Activated effector memory CD4-positive, alpha-beta T cell treated with Interleukin-2 at 50 U/mL for 16 hours (primary cell): ENCODE data around the gene HERC6.
"Not testable (repeated sequence)": the region's sequence is repeated elsewhere in the genome, so short reads cannot be mapped to it uniquely, and the experiment has no call there.

Experiments
- DNase-seq: peaks from one replicate; pipeline ENCODE4 v3.0.0-alpha.2; 2020

Gene HERC6

DNA sequence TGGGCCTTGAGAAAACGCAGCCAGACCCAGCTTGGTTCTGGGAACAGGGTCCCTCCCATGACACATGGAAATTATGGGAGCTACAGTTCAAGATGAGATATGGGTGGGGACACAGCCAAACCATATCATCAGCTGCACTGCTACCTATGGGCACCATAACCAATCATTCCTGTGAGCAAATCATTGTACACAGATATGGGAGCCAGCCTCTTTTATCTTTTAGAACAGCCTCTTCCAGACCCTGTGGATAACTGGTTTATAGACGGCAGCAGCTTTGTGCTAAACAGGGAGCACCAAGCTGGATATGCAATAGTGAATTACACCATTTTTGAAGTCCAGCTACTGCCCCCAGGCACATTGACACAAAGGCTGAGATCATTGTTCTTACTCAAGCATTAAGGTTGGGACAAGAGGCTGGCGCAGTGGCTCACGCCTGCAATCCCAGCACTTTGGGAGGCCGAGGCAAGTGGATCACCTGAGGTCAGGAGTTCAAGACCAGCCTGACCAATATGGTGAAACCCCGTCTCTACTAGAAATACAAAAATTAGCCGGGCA is 69.6 kb downstream of the HERC6 start:
- not testable (repeated sequence) for DNase-seq

GRCh38 chr4:88448889-88449288 is 70.2 kb downstream of the HERC6 start:
- DNase-seq = no peak

DNA sequence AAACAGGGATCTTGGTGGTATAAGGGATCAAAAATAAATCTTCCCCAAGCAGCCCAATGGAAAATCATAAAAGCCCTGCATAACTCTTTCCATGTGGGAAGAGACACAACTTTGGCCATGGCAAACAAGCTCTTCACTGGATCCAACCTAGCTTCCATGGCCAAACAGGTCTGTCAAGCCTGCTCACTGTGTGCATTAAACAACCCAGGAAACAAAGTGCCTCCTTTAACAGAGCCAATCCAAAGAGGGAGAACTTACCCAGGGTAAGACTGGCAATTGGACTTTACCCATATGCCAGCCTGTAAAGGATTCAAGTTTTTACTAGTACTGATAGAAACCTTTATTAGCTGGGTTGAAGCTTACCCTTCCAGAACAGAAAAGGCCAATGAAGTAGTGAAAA is 70.6 kb downstream of the HERC6 start:
- DNase-seq = no peak

- no peak for DNase-seq
These were observed 72.6 kb downstream of the HERC6 start for GRCh38 chr4:88451205-88451604.

DNA sequence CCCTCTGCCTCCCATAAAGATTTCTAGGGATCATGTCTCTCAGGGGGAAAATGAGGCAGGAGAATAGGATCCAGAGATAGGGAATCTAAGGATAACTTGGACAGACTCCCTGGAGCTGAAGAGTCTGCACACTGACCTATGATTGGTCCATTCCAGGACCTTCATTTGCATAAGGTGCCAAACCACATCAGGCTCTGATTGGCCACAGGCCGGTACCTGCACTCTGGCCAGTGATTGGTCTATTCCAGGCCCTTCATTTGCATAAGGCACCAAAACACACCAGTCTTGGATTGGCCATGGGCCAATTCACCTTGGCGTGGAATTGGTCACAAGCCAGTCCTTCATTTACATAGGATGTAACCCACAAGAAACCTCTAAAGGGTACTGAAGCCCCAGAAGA is 74.3 kb downstream of the HERC6 start:
- DNase-seq = no peak

GRCh38 chr4:88456670-88457306 is 78.1 kb downstream of the HERC6 start, which contains the start of gene HERC5:
Gene HERC5, plus strand, starts transcription at chr4:88457119. Its CDS starts 151 bp downstream, at chr4:88457270.
- peak; percentile 90 for DNase-seq

- DNase-seq = no peak
These were observed 78.9 kb downstream of the HERC6 start for GRCh38 chr4:88457307-88458103.

DNA sequence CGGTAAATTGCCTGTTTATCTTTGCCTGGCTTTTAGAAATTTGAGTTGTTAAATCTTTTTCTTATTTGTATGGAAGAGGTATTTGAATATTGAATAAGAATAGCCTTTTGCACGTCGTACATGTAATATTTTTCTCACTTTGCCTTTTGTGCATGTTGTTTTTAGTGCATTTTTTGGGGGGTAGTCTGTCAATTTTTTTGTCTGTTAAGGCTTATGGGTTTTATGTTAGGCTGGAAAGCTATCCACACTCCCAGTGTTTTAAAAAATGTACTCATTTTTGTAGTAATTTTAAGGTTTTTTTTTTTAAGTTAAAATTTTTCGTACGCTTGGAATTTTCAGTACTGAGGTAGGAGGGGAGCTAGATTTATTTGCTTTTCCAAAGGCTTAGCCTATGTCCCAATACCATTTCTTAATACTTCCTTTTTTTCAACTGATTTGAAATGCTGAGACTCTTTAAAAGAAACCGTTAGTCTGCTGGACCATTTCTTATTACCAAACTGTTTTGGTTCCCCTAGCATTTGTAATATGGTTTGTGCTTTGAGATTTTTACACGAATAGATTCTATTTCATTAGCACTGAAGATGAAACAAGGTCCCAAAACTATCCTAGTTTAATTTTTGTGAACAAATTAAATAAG is 79.6 kb downstream of the HERC6 start:
- no peak for DNase-seq

DNA sequence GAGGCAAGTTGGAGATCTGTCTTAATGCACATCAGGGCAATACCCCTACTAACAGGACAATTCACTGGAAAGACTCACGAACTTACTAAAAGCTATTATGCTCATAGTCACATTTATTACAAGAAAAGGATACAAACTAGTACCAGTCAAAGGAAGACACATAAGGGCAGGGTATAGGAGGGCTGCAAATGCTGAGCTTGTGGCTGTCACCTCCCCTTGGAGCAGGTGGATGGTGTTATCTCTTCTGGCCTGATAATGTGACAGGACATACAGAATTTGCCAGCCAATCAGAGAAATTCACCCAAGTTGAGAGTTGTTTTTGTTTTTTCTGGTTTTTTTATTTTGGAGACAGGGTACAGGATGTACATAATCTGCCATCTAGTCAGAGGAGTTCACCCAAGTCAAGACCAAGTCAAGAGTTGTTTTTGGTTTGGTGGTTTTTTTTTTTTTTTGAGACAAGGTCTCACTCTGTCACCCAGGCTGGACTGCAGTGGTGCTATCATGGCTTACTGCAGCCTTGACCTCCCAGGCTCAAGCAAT is 87.1 kb downstream of the HERC6 start:
- DNase-seq = no peak

DNA sequence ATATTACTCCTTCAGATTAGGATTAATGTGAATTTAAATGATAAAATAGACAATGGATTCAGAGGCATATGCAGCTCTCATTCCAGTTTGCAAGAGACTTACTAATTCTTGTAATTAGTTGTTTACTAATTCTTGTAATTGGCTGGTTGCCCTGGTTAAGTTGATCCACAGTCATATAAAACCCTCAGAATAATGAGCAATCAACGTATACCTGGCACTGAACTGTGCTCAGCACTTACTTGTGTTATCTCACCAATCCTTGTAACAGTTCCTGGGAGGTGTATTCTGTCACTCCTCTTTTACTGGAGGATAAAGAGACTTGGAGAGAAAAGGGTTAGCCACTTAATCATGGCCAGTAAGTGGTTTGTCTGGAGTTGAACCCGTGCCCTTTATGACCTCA is 88.7 kb downstream of the HERC6 start:
- no peak for DNase-seq

GRCh38 chr4:88477229-88477860 is 98.7 kb downstream of the HERC6 start:
- no peak for DNase-seq

- no peak for DNase-seq
These were observed 99.6 kb downstream of the HERC6 start for GRCh38 chr4:88478247-88478646.

GRCh38 chr4:88481537-88481936 is 102.9 kb downstream of the HERC6 start:
- no peak for DNase-seq

GRCh38 chr4:88489100-88489761 is 110.6 kb downstream of the HERC6 start:
- no peak for DNase-seq
